ENCODE results near the gene SLC6A9.
A peak's percentile ranks its signal among the peaks of the same experiment; 100 is the strongest.

Gene SLC6A9

GRCh38 chr1:44013949-44014348 is 17.3 kb downstream of the SLC6A9 start:
- ChIA-PET CTCF (interaction anchor here (0.8 to 1.7 kb wide), 2 partner anchors 19 to 34 kb away, joined by 5 read pairs; no protein-coding TSS in a partner anchor), POLR2A (interaction anchor here (1.2 to 1.3 kb wide), 2 partner anchors 18 to 23 kb away, joined by 3 to 4 read pairs; partner anchors contain the start of gene SLC6A9)
- DNase-seq (ENCODE audit: extremely low spot score), result no peak
- TF ChIP-seq ARNT (IDR thresholded peaks at IDR 0.05) (no peak), SUZ12 (IDR thresholded peaks at IDR 0.05) (no peak), FOXK2 (IDR thresholded peaks at IDR 0.05) (no peak), FOXM1 (IDR thresholded peaks at IDR 0.05; ENCODE audit: borderline replicate concordance) (no peak), BHLHE40 (IDR thresholded peaks at IDR 0.05; ENCODE audit: borderline replicate concordance) (no peak), HDGF (IDR thresholded peaks at IDR 0.05; ENCODE audit: borderline replicate concordance) (no peak), CTBP1 (IDR thresholded peaks at IDR 0.05; ENCODE audit: borderline replicate concordance) (no peak), L3MBTL2 (conservative IDR thresholded peaks at IDR 0.05) (no peak), ZNF384 (IDR thresholded peaks at IDR 0.05) (no peak), SP1 (IDR thresholded peaks at IDR 0.05) (no peak), NFRKB (IDR thresholded peaks at IDR 0.05) (no peak), FOXA1 (IDR thresholded peaks at IDR 0.05) (no peak), ELF4 (IDR thresholded peaks at IDR 0.05) (no peak), PKNOX1 (IDR thresholded peaks at IDR 0.05) (no peak), LEF1 (IDR thresholded peaks at IDR 0.05; ENCODE audit: borderline replicate concordance) (no peak), TARDBP (IDR thresholded peaks at IDR 0.05) (no peak)

- no peak for DNase-seq (ENCODE audit: extremely low spot score)
- TF ChIP-seq FOXA1 (IDR thresholded peaks at IDR 0.05) (no peak), SP1 (IDR thresholded peaks at IDR 0.05) (no peak), HDGF (IDR thresholded peaks at IDR 0.05; ENCODE audit: borderline replicate concordance) (no peak)
- POLR2A ChIA-PET, result interaction anchor here (1.2 kb wide), 1 partner anchor 18 kb away, joined by 4 read pairs; the partner anchor contains the start of gene SLC6A9
- CTCF ChIA-PET, result interaction anchor here (0.8 kb wide), 1 partner anchor 35 kb away, joined by 5 read pairs; no protein-coding TSS in a partner anchor
These were observed 18.2 kb downstream of the SLC6A9 start for GRCh38 chr1:44012941-44013609.

GRCh38 chr1:44012404-44012803 is 18.9 kb downstream of the SLC6A9 start:
- ChIA-PET CTCF (no interaction called here), POLR2A (no interaction called here)
- no peak for TF ChIP-seq FOXM1 (IDR thresholded peaks at IDR 0.05; ENCODE audit: borderline replicate concordance)
- TF ChIP-seq HDGF (IDR thresholded peaks at IDR 0.05; ENCODE audit: borderline replicate concordance), result no peak
- no peak for TF ChIP-seq NFRKB (IDR thresholded peaks at IDR 0.05)
- TF ChIP-seq CTBP1 (IDR thresholded peaks at IDR 0.05; ENCODE audit: borderline replicate concordance), result no peak
- no peak for TF ChIP-seq ARNT (IDR thresholded peaks at IDR 0.05)
- no peak for DNase-seq (ENCODE audit: extremely low spot score)

GRCh38 chr1:44010935-44011471 is 20.3 kb downstream of the SLC6A9 start:
- ChIA-PET POLR2A (interaction anchor here (1.2 to 1.5 kb wide), 2 partner anchors 20 to 36 kb away, joined by 4 to 8 read pairs; partner anchors contain the start of genes ATP6V0B and SLC6A9), CTCF (interaction anchor here (0.6 kb wide), 1 partner anchor 24 kb away, joined by 3 read pairs; no protein-coding TSS in a partner anchor)
- TF ChIP-seq LEF1 (IDR thresholded peaks at IDR 0.05; ENCODE audit: borderline replicate concordance), result no peak
- no peak for TF ChIP-seq FOXA1 (IDR thresholded peaks at IDR 0.05)
- TF ChIP-seq BHLHE40 (IDR thresholded peaks at IDR 0.05; ENCODE audit: borderline replicate concordance), result no peak
- no peak for DNase-seq (ENCODE audit: extremely low spot score)

- TF ChIP-seq SUZ12 (IDR thresholded peaks at IDR 0.05) (no peak), BHLHE40 (IDR thresholded peaks at IDR 0.05; ENCODE audit: borderline replicate concordance) (no peak), HDGF (IDR thresholded peaks at IDR 0.05; ENCODE audit: borderline replicate concordance) (no peak), PKNOX1 (IDR thresholded peaks at IDR 0.05) (no peak), TARDBP (IDR thresholded peaks at IDR 0.05) (no peak), ARNT (IDR thresholded peaks at IDR 0.05) (no peak), ZNF384 (IDR thresholded peaks at IDR 0.05) (no peak), SP1 (IDR thresholded peaks at IDR 0.05) (no peak), FOXM1 (IDR thresholded peaks at IDR 0.05; ENCODE audit: borderline replicate concordance) (no peak), ELF4 (IDR thresholded peaks at IDR 0.05) (no peak), CTBP1 (IDR thresholded peaks at IDR 0.05; ENCODE audit: borderline replicate concordance) (no peak), NFRKB (IDR thresholded peaks at IDR 0.05) (no peak), FOXA1 (IDR thresholded peaks at IDR 0.05) (no peak), LEF1 (IDR thresholded peaks at IDR 0.05; ENCODE audit: borderline replicate concordance) (no peak), FOXK2 (IDR thresholded peaks at IDR 0.05) (no peak), L3MBTL2 (conservative IDR thresholded peaks at IDR 0.05) (no peak)
- CTCF ChIA-PET, result no interaction called here
These were observed 23.0 kb downstream of the SLC6A9 start for GRCh38 chr1:44008259-44008658.

GRCh38 chr1:44002606-44003157 is 28.6 kb downstream of the SLC6A9 start:
- DNase-seq (ENCODE audit: extremely low spot score), result peak; percentile 23
- ChIA-PET CTCF (interaction anchor here (0.5 kb wide), 1 partner anchor 379 kb away, joined by 3 read pairs; no protein-coding TSS in a partner anchor), POLR2A (interaction anchor here (1.0 kb wide), 1 partner anchor 27 kb away, joined by 3 read pairs; no protein-coding TSS in a partner anchor)
- TF ChIP-seq SUZ12 (IDR thresholded peaks at IDR 0.05), result no peak
- TF ChIP-seq ZNF384 (IDR thresholded peaks at IDR 0.05), result no peak
- TF ChIP-seq ELF4 (IDR thresholded peaks at IDR 0.05), result no peak
- TF ChIP-seq PKNOX1 (IDR thresholded peaks at IDR 0.05), result no peak
- TF ChIP-seq BHLHE40 (IDR thresholded peaks at IDR 0.05; ENCODE audit: borderline replicate concordance), result no peak
- no peak for TF ChIP-seq FOXM1 (IDR thresholded peaks at IDR 0.05; ENCODE audit: borderline replicate concordance)
- no peak for TF ChIP-seq LEF1 (IDR thresholded peaks at IDR 0.05; ENCODE audit: borderline replicate concordance)
- TF ChIP-seq SP1 (IDR thresholded peaks at IDR 0.05), result no peak
- no peak for TF ChIP-seq CTBP1 (IDR thresholded peaks at IDR 0.05; ENCODE audit: borderline replicate concordance)
- no peak for TF ChIP-seq FOXK2 (IDR thresholded peaks at IDR 0.05)
- TF ChIP-seq NFRKB (IDR thresholded peaks at IDR 0.05), result no peak
- TF ChIP-seq TARDBP (IDR thresholded peaks at IDR 0.05), result no peak
- TF ChIP-seq ARNT (IDR thresholded peaks at IDR 0.05), result no peak
- no peak for TF ChIP-seq L3MBTL2 (conservative IDR thresholded peaks at IDR 0.05)
- TF ChIP-seq HDGF (IDR thresholded peaks at IDR 0.05; ENCODE audit: borderline replicate concordance), result no peak
- no peak for TF ChIP-seq FOXA1 (IDR thresholded peaks at IDR 0.05)

More at GRCh38 chr1:44008259-44008658, 23.0 kb downstream of the SLC6A9 start:
- POLR2A ChIA-PET, result no interaction called here
- DNase-seq (ENCODE audit: extremely low spot score), result no peak
